Astrocyte of the spinal cord (primary cell): ENCODE data around the gene IFNW1.
"Not testable (repeated sequence)": the region's sequence is repeated elsewhere in the genome, so short reads cannot be mapped to it uniquely, and the experiment has no call there.

Source experiments
- DNase-seq: peaks from one replicate; pipeline ENCODE4 v3.0.0; 2011; ENCODE audit warnings: low read depth, low spot score
- H3K4me3 ChIP-seq: 2 replicates; pipeline ENCODE4 v1.5.1; 2011; ENCODE audit warnings: low read depth, mild to moderate bottlenecking, low read length, moderate library complexity
- in situ Hi-C: cut with HindIII; loops from 2 replicates; pipeline ENCODE4 v1.10.0; 2017; ENCODE audit warnings: low sequenced_read_pairs
- TF ChIP-seq, protein P1 (sequence below): IDR thresholded peaks from 2 replicates; pipeline ENCODE4 v1.5.1; 2012; ENCODE audit warnings: low read depth, mild to moderate bottlenecking, low read length, inconsistent platforms

The IFNW1 gene

GRCh38 chr9:21137020-21137419 lies 4.6 kb downstream of the IFNW1 start:
- in situ Hi-C loops, result no loop called here
- no peak for DNase-seq
- no peak overlapping the region for H3K4me3 ChIP-seq
- TF ChIP-seq, protein P1, sequence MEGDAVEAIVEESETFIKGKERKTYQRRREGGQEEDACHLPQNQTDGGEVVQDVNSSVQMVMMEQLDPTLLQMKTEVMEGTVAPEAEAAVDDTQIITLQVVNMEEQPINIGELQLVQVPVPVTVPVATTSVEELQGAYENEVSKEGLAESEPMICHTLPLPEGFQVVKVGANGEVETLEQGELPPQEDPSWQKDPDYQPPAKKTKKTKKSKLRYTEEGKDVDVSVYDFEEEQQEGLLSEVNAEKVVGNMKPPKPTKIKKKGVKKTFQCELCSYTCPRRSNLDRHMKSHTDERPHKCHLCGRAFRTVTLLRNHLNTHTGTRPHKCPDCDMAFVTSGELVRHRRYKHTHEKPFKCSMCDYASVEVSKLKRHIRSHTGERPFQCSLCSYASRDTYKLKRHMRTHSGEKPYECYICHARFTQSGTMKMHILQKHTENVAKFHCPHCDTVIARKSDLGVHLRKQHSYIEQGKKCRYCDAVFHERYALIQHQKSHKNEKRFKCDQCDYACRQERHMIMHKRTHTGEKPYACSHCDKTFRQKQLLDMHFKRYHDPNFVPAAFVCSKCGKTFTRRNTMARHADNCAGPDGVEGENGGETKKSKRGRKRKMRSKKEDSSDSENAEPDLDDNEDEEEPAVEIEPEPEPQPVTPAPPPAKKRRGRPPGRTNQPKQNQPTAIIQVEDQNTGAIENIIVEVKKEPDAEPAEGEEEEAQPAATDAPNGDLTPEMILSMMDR, result no peak

- in situ Hi-C loops, result no loop called here
Observed at GRCh38 chr9:21135736-21136135, 5.9 kb downstream of the IFNW1 start.

GRCh38 chr9:21128186-21128585 lies 13.4 kb downstream of the IFNW1 start:
- H3K4me3 ChIP-seq, DNase-seq, in situ Hi-C loops: not testable (repeated sequence)

More at GRCh38 chr9:21135736-21136135, 5.9 kb downstream of the IFNW1 start:
- DNase-seq, result no peak
- TF ChIP-seq, protein P1, result no peak
- H3K4me3 ChIP-seq, result no peak overlapping the region

DNA sequence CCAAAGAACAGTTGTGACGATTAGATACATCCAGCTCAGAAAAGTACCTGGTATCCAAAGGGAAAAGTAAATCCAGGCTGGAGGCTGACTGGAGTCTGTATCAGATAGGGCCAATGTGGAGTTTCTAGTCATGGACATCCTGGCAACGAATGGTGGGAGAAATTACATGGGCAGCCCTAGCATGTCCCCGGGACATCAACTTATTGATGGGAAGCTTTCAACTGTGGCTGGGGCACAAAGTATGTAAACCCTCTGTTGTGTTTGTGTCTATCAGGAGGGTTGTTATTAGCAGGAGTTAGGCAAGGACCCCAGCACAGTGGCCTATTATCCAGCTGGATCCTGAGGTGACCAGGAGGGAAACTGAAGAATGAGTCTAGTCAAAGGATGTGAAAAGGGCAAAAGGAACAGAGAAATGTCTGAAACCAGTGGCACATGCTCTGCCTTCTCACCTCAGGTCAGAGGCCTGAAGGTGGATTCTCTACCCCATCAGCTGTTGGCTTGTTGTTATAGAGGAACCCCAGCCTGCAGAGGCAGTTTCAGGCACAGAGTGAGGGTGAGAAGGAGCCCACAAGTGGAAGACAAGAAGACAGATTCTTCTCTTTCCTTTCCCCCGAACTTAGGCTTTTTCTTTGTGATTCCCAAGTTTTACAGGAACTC lies 19.9 kb downstream of the IFNW1 start:
- DNase-seq, result no peak
- in situ Hi-C loops, result no loop called here
- no peak overlapping the region for H3K4me3 ChIP-seq
- TF ChIP-seq, protein P1, result no peak

DNA sequence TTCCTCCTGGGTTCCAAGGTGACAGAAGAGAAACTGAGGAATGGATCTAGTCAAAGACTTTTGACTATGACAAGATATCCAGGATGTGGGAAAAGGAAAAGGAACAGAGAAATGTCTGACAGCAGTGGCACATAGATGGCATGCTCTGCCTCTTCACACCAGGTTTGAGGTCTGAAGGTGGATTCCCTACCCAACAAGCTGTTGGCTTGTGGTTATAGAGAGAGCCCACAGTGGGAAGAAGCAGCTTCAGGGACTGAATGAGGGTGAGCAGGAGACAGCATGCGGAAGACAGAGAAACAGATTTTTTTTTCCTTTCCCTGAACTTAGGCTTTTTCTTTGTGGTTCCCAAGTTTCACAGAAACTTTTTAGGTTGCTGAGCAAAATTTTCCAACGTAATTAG lies 20.6 kb downstream of the IFNW1 start:
- in situ Hi-C loops, result no loop called here
- H3K4me3 ChIP-seq, result no peak overlapping the region
- no peak for DNase-seq
- TF ChIP-seq, protein P1, result no peak

GRCh38 chr9:21119093-21119770 lies 22.4 kb downstream of the IFNW1 start:
- DNase-seq, result no peak
- TF ChIP-seq, protein P1, result no peak
- H3K4me3 ChIP-seq, result no peak overlapping the region
- in situ Hi-C loops, result no loop called here

DNA sequence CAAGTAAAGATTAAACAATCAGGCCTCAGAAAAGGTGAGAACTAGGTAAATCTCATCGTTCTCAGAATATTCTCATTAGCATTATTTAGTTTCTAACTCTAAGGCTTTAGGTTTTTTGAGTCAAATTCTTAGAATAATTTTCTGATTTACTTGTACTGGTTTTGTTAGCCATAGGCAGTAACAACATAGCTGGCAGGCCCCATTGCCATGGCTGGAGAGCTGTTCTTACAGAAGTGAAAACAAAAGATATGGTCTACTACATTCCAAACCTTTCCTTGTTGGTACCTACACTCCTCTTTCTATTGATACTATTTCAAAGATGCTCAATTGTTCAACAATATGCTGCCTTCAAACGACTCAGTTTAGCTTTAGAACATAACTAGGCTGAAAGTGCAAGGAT lies 27.3 kb downstream of the IFNW1 start:
- no peak for DNase-seq
- TF ChIP-seq, protein P1, result no peak
- in situ Hi-C loops, result no loop called here

More for the DNA sequence above, 27.3 kb downstream of the IFNW1 start:
- H3K4me3 ChIP-seq, result no peak overlapping the region
